Naive thymus-derived CD4-positive, alpha-beta T cell (primary cell): ENCODE measurements around the gene PCGF5. TPM values are rescaled to one million over a fixed set of nuclear protein-coding genes. Genes with fewer than 3 reads are reported as not detected.

Experiments
- ATAC-seq: fragments of 150-1000 bp; cut with Tn5 transposase; 2 replicates; pipeline ENCODE4 v1.10.0; 2021; ENCODE audit warnings: mild to moderate bottlenecking, moderate library complexity
- CTCF ChIA-PET: fragments of 350-600 bp; sonication (Branson Sonifier 250); formaldehyde crosslinking; loops from one replicate; lab custom pipeline; 2021; ENCODE audit warnings: antibody characterized with exemption; lab: Charles Lee
- POLR2A ChIA-PET: fragments of 350-600 bp; sonication (Branson Sonifier 250); formaldehyde crosslinking; loops from one replicate; lab custom pipeline; 2021; ENCODE audit warnings: antibody characterized with exemption, inconsistent platforms; lab: Charles Lee
- DNase-seq, 9 donors: peaks; one replicate each; pipeline versions ENCODE4 v3.0.0 to v3.0.0-alpha.2; 2020 to 2022; ENCODE audit warnings: mixed read lengths in 1 of 9
- H3K27ac ChIP-seq: one replicate; pipeline ENCODE4 v1.7.0; 2013; ENCODE audit warnings: mild to moderate bottlenecking, low read depth, low read length, moderate library complexity
- H3K27me3 ChIP-seq, 2 donors: one replicate each; pipeline ENCODE4 v1.7.0; 2013; ENCODE audit warnings: low read length in 2 of 2, mild to moderate bottlenecking in 2 of 2, moderate library complexity in 2 of 2; ENCODE audit not compliant: control insufficient read depth in 2 of 2, insufficient read depth in 2 of 2
- H3K36me3 ChIP-seq, 3 experiments: 1 replicate in 2 of 3; 2 replicates in 1 of 3; pipeline ENCODE4 v1.7.0; 2013; ENCODE audit warnings: low read length in 3 of 3, mild to moderate bottlenecking in 3 of 3, moderate library complexity in 1 of 3; ENCODE audit not compliant: insufficient read depth in 3 of 3, control insufficient read depth in 2 of 3
- H3K4me1 ChIP-seq, 2 donors: one replicate each; pipeline ENCODE4 v1.7.0; 2013; ENCODE audit warnings: low read length in 2 of 2, mild to moderate bottlenecking in 2 of 2, moderate library complexity in 1 of 2; ENCODE audit not compliant: control insufficient read depth in 2 of 2, insufficient read depth in 2 of 2
- H3K4me3 ChIP-seq: 2 replicates; pipeline ENCODE4 v1.7.0; 2013; ENCODE audit warnings: mild to moderate bottlenecking, low read length
- H3K9me3 ChIP-seq, 3 experiments: 1 replicate in 2 of 3; 2 replicates in 1 of 3; pipeline ENCODE4 v1.7.0; 2013; ENCODE audit warnings: low read length in 3 of 3; ENCODE audit not compliant: control insufficient read depth in 2 of 3
- H3K27ac Mint-ChIP-seq, 9 donors: one replicate each; pipeline ENCODE4 v1.8.0; 2020 to 2022; ENCODE audit warnings: mixed read lengths in 9 of 9, mild to moderate bottlenecking in 8 of 9, moderate library complexity in 5 of 9, inconsistent platforms in 2 of 9
- H3K27me3 Mint-ChIP-seq, 5 donors: one replicate each; pipeline ENCODE4 v1.8.0; 2021 to 2022; ENCODE audit warnings: mixed read lengths in 5 of 5, mild to moderate bottlenecking in 1 of 5
- H3K36me3 Mint-ChIP-seq, 5 donors: one replicate each; pipeline ENCODE4 v1.8.0; 2020 to 2022; ENCODE audit warnings: mixed read lengths in 5 of 5, mild to moderate bottlenecking in 3 of 5, inconsistent platforms in 1 of 5
- H3K4me1 Mint-ChIP-seq, 7 donors: one replicate each; pipeline ENCODE4 v1.8.0; 2020 to 2022; ENCODE audit warnings: mixed read lengths in 7 of 7, mild to moderate bottlenecking in 3 of 7, inconsistent platforms in 1 of 7
- H3K4me3 Mint-ChIP-seq, 10 donors: one replicate each; pipeline ENCODE4 v1.8.0; 2020 to 2022; ENCODE audit warnings: mild to moderate bottlenecking in 10 of 10, mixed read lengths in 10 of 10, moderate library complexity in 6 of 10, inconsistent platforms in 2 of 10
- H3K9me3 Mint-ChIP-seq, 11 donors: one replicate each; pipeline ENCODE4 v1.8.0; 2020 to 2022; ENCODE audit warnings: mixed read lengths in 11 of 11, mild to moderate bottlenecking in 4 of 11, inconsistent platforms in 1 of 11, moderate library complexity in 1 of 11
- intact Hi-C, 2 donors: fragments of 100-400 bp; cut with micrococcal nuclease; formaldehyde crosslinking; loops; one replicate each; pipeline ENCODE4 v1.15.1; 2023
- polyA plus RNA-seq, 2 donors: library from polyadenylated mRNA; unstranded; fragments of 300-500 nt; fragmentation: Illumina TruSeq; gene quantifications; one replicate each; pipeline ENCODE4 v1.2.3, GENCODE V29; 2021
- total RNA-seq, 6 experiments: library from RNA in 5 of 6; stranded (reverse) in 5 of 6; gene quantifications; 1 replicate in 5 of 6; 2 replicates in 1 of 6; pipeline ENCODE4 v1.2.3 and lab custom pipeline; 2021 to 2026

The PCGF5 gene
- total RNA-seq, result 10 to 100 TPM; 41.2 to 62.3 (median 57.4) TPM
- polyA plus RNA-seq, result 10 to 100 TPM; 56.8 to 69.9 TPM
- 92.7 reads per million, percentile 83 among the genes with 10 or more reads in this experiment for total RNA-seq (lab: John Stamatoyannopoulos, UW)

DNA sequence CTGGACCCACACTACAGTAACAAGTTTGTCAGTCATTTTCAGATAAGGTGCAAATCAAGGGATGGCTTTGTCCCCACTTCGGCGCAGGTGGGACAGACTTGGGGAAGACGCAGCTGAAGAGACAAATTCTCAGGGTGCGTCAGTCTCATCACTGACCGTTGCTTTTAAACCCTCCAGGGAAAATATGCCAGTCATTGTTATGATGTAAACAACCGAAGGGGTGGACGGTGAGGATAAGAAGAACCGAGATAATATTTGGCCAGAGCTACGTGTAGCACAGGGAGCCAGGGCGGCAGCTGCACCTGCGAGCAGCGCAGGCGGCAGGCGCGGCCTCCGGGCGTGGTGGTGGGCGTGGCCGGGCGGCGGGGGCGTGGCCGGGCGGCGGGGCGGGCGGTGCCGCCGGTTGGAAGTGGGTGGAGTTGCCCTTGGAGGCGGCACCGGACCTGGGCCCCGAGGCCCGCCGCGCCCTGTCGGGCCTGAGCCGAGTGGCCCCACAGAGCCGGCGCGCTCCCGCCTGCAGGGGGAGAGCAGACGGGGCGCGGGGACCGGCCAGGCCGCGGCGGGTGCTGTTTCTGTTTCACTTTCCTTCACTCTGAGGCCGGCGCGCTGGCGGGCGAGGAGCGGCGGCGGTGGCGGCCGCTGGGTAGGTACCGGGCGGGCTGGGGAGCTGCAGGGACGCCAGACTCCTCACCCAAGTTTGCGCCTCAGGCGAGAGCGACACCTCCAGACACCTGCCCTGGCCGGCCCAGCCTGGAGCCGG lies at the start of gene PCGF5:
Gene PCGF5 (plus strand): TSS at position 470 of the 760 bp plus-strand sequence. CDS start 2,209 bp downstream, outside the sequence.
- CTCF ChIA-PET, result interaction anchor here (0.7 to 1.2 kb wide), 3 partner anchors 9 to 57 kb away, joined by 3 to 7 read pairs (median 4); no protein-coding TSS in a partner anchor

DNA sequence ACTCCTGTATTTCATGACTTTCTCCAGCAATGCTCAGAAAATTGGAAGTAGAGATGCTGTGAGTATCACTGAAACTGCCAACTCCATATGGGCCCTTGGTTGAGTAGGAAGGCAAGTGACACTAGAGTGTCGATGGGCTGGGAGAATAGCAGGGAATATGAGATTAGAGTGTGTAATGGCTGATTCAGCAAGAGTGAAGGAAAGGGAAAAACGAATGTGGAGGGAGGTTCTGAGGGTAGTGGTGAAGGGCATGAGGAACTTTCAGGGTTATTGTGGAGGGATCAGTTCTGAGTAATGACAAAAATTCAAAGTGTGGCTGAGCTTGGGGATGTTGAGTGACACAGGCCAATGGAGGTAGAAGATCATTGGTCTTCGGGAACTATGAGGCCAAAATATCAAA lies 49.0 kb upstream of the PCGF5 start:
- peak overlapping the region in 7 of 9 donors; percentile 7 to 47 (median 27) for H3K27ac Mint-ChIP-seq
- CTCF ChIA-PET, result interaction anchor here (0.6 kb wide), 1 partner anchor 1828 kb away, joined by 3 read pairs; no protein-coding TSS in a partner anchor
- H3K4me1 Mint-ChIP-seq, result peaks cover 21 to 65% (median 60%) of the 10 kb centered on the region in 7 donors

More for the DNA sequence above, at the start of gene PCGF5:
- Mint-ChIP-seq H3K4me3 (peak within 1 kb of the TSS; percentile 84 to 96 (median 90)), H3K27ac (peak within 1 kb of the TSS; percentile 76 to 95 (median 89)), H3K36me3 (peaks cover 0 to 21% (median 6%) of the 10 kb centered on the region in 5 donors), H3K27me3 (no peaks in the 10 kb centered on the region), H3K4me1 (peaks cover 33 to 69% (median 55%) of the 10 kb centered on the region in 7 donors), H3K9me3 (no peaks in the 10 kb centered on the region)
- POLR2A ChIA-PET, result interaction anchor here (1.1 to 2.3 kb wide), 3 partner anchors 16 to 58 kb away, joined by 3 to 22 read pairs (median 5); no protein-coding TSS in a partner anchor
- no peaks in the 10 kb centered on the region for H3K36me3 ChIP-seq
- peak; percentile 82 to 98 (median 90) for DNase-seq
- H3K4me3 ChIP-seq, result peak within 1 kb of the TSS; percentile 68
- H3K4me1 ChIP-seq, result peaks cover 28 to 34% of the 10 kb centered on the region in 2 donors
- no peaks in the 10 kb centered on the region for H3K27me3 ChIP-seq
- ATAC-seq, result peak; percentile 98
- H3K27ac ChIP-seq, result peak within 1 kb of the TSS; percentile 90
- intact Hi-C loops, result loop anchor here (1.0 to 10.0 kb wide), 15 partner anchors 19 to 1806 kb away; partner anchors contain the start of genes KIF11 (in 2 of the 2), RPP30 (in 2 of the 2), TNKS2 (in 2 of the 2) and BTAF1 (in 1 of the 2)
- H3K9me3 ChIP-seq, result no peaks in the 10 kb centered on the region

DNA sequence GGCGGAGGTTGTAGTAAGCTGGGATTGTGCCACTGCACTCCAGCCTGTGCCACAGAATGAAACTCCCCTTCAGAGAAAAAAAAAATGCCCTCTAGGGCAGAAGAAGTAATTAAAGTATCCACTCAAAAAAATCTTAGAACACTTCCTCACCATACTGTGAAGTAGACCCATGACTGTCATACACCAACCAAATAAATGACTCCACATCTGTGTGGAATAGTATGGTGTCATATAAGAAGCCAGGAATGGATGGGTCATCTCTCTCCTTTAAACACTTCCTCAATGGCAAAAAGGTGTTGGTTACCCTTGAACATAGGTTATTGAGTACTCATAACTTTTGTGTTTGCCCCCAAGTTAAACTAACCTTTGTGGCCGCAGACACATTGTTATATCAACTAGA lies 48.1 kb upstream of the PCGF5 start:
- Histone ChIP-seq H3K9me3 (peaks cover 0 to 13% (median 0%) of the 10 kb centered on the region in 3 experiments), H3K4me3 (no peak overlapping the region), H3K27me3 (no peaks in the 10 kb centered on the region), H3K36me3 (no peaks in the 10 kb centered on the region), H3K4me1 (no peaks in the 10 kb centered on the region), H3K27ac (no peak overlapping the region)
- ATAC-seq, result peak; percentile 20
- DNase-seq, result no peak
- no peaks in the 10 kb centered on the region for H3K27me3 Mint-ChIP-seq
- H3K27ac Mint-ChIP-seq, result peak overlapping the region in 3 of 9 donors; percentile 7 to 54 (median 32)
- intact Hi-C loops, result no loop called here
- peaks cover 22 to 63% (median 57%) of the 10 kb centered on the region in 7 donors for H3K4me1 Mint-ChIP-seq
- no peak overlapping the region for H3K4me3 Mint-ChIP-seq
- ChIA-PET POLR2A (interaction anchor here (0.7 kb wide), 1 partner anchor 9 kb away, joined by 3 read pairs; no protein-coding TSS in a partner anchor), CTCF (no interaction called here)
- H3K36me3 Mint-ChIP-seq, result peaks cover 25 to 71% (median 61%) of the 10 kb centered on the region in 5 donors
- peaks cover 13 to 74% (median 24%) of the 10 kb centered on the region in 11 donors for H3K9me3 Mint-ChIP-seq

More for the DNA sequence above, 49.0 kb upstream of the PCGF5 start:
- peak overlapping the region in 4 of 10 donors; percentile 1 to 22 (median 12) for H3K4me3 Mint-ChIP-seq
- H3K4me1 ChIP-seq, result no peaks in the 10 kb centered on the region
- POLR2A ChIA-PET, result interaction anchor here (0.7 kb wide), 1 partner anchor 8 kb away, joined by 3 read pairs; no protein-coding TSS in a partner anchor
- no peak overlapping the region for H3K27ac ChIP-seq
- no peak overlapping the region for H3K4me3 ChIP-seq
- H3K9me3 ChIP-seq, result peaks cover 0 to 13% (median 0%) of the 10 kb centered on the region in 3 experiments
- ATAC-seq, result no peak
- no peaks in the 10 kb centered on the region for H3K27me3 ChIP-seq
- intact Hi-C loops, result no loop called here
- DNase-seq, result no peak
- no peaks in the 10 kb centered on the region for H3K36me3 ChIP-seq
- no peaks in the 10 kb centered on the region for H3K27me3 Mint-ChIP-seq
- peaks cover 23 to 71% (median 62%) of the 10 kb centered on the region in 5 donors for H3K36me3 Mint-ChIP-seq
- peaks cover 12 to 75% (median 21%) of the 10 kb centered on the region in 11 donors for H3K9me3 Mint-ChIP-seq

DNA sequence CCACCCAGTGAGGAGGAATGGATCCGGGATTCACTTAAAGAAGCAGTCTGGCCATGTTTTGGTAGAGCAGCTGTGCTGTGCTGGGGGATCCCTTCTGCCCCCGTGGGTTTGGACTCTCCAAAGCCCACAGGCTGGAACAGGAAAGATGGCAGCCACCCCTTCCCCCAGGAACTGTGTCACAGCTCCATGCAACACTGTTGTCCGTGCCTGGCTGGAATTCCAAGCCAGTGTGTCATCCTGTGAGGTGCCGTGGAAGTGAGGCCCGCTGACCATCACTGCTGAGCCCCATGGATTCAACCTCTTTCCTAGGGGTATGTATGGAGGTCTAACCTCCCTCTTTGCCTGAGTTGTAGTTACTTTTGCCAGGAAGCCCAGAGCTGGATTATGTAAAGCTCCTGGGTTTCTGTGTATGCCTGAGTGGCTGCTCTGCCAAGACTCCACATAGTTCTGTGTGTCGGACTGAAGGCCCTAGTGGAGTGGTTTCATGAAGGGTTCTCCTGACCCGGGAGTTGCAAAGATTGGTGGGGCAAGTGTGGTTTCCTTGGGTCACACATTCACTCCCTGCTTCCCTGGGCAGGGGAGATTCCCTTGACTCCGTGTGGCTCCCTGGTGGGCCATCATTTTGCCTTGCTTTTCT lies 35.1 kb upstream of the PCGF5 start:
- Mint-ChIP-seq H3K27ac (peak overlapping the region in 5 of 9 donors; percentile 8 to 80 (median 44)), H3K27me3 (no peaks in the 10 kb centered on the region), H3K4me1 (peaks cover 18 to 98% (median 91%) of the 10 kb centered on the region in 7 donors), H3K9me3 (peaks cover 0 to 34% (median 9%) of the 10 kb centered on the region in 11 donors), H3K36me3 (peaks cover 7 to 55% (median 25%) of the 10 kb centered on the region in 5 donors), H3K4me3 (peak overlapping the region in 5 of 10 donors; percentile 14 to 63 (median 46))
- CTCF ChIA-PET, result no interaction called here
- intact Hi-C loops, result no loop called here
- Histone ChIP-seq H3K9me3 (no peaks in the 10 kb centered on the region), H3K36me3 (peaks cover 0 to 3% (median 0%) of the 10 kb centered on the region in 3 experiments), H3K4me3 (no peak overlapping the region), H3K4me1 (peaks cover 8 to 29% of the 10 kb centered on the region in 2 donors), H3K27me3 (no peaks in the 10 kb centered on the region), H3K27ac (no peak overlapping the region)
- no peak for ATAC-seq
- DNase-seq, result no peak
- POLR2A ChIA-PET, result interaction anchor here (0.6 kb wide), 1 partner anchor 41 kb away, joined by 3 read pairs; no protein-coding TSS in a partner anchor

GRCh38 chr10:91187156-91187555 lies 33.3 kb upstream of the PCGF5 start:
- POLR2A ChIA-PET, result interaction anchor here (0.6 kb wide), 1 partner anchor 304 kb away, joined by 3 read pairs; no protein-coding TSS in a partner anchor
- Mint-ChIP-seq H3K36me3 (peaks cover 7 to 37% (median 21%) of the 10 kb centered on the region in 5 donors), H3K9me3 (peaks cover 0 to 17% (median 6%) of the 10 kb centered on the region in 11 donors), H3K27ac (peak overlapping the region in 1 of 9 donors; percentile 32), H3K4me1 (peaks cover 22 to 97% (median 90%) of the 10 kb centered on the region in 7 donors), H3K27me3 (no peaks in the 10 kb centered on the region), H3K4me3 (peak overlapping the region in 2 of 10 donors; percentile 37 to 61)
- intact Hi-C loops, result loop anchor here in 1 of 2 donors (2.0 kb wide), 1 partner anchor 14 kb away; no protein-coding TSS in a partner anchor
- Histone ChIP-seq H3K27me3 (no peaks in the 10 kb centered on the region), H3K27ac (no peak overlapping the region), H3K4me1 (peaks cover 8 to 38% of the 10 kb centered on the region in 2 donors), H3K4me3 (no peak overlapping the region), H3K36me3 (peaks cover 0 to 3% (median 0%) of the 10 kb centered on the region in 3 experiments), H3K9me3 (no peaks in the 10 kb centered on the region)
- CTCF ChIA-PET, result interaction anchor here (0.6 kb wide), 1 partner anchor 14 kb away, joined by 3 read pairs; no protein-coding TSS in a partner anchor
- ATAC-seq (no peak), DNase-seq (no peak)
